NCI-H187 treated with DMSO at 0.1 percent for 48 hours (cell line): ENCODE results near the gene OR8S1.
"Not testable (repeated sequence)": the region's sequence is repeated elsewhere in the genome, so short reads cannot be mapped to it uniquely, and the experiment has no call there.

Source experiments
- DNase-seq: peaks from one replicate; lab custom pipeline; 2025; lab: John Stamatoyannopoulos, UW

The OR8S1 gene, protein sequence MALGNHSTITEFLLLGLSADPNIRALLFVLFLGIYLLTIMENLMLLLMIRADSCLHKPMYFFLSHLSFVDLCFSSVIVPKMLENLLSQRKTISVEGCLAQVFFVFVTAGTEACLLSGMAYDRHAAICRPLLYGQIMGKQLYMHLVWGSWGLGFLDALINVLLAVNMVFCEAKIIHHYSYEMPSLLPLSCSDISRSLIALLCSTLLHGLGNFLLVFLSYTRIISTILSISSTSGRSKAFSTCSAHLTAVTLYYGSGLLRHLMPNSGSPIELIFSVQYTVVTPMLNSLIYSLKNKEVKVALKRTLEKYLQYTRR

DNA sequence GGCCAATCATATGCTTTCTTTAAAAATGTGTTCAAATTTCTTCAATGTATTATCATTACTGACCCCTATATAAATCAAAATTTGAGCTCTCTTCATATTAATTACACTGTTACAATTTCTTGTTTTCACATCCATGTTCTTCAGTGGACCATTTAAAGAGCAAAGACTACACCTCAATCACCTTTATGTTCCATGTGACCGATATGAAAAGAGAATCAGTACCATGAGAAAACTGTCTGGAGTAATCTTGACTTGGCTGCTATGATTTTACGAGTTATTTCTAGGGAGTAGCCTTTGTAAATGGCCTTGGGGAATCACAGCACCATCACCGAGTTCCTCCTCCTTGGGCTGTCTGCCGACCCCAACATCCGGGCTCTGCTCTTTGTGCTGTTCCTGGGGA is at the start of gene OR8S1:
TSS of gene OR8S1 (plus strand) at position 301 of the 400 bp plus-strand sequence. CDS start at position 301, 0 bp downstream.
- no peak for DNase-seq

DNA sequence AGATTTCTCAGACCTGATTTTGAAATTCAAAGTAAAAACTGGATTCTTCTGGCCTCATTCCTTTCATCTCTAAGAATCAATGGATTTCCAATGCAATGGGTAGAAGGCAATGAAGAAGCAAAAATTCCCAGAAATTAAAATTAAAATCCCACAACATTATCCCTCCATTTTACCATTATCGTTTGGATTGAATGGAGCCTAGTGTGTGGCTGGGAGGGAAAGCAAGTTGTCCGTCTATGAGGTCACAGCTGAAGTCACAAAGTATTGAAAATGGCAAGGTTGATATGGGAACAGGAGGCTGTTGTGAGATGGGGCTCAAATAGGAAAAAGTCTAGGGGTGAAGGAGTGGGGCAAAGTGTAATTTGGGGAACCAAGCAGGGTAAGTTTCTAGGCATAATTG is 43.2 kb upstream of the OR8S1 start, which contains the start of gene C12orf54:
TSS of gene C12orf54 (plus strand) at position 301 of the 400 bp plus-strand sequence. CDS start 799 bp downstream, outside the sequence.
- no peak for DNase-seq

DNA sequence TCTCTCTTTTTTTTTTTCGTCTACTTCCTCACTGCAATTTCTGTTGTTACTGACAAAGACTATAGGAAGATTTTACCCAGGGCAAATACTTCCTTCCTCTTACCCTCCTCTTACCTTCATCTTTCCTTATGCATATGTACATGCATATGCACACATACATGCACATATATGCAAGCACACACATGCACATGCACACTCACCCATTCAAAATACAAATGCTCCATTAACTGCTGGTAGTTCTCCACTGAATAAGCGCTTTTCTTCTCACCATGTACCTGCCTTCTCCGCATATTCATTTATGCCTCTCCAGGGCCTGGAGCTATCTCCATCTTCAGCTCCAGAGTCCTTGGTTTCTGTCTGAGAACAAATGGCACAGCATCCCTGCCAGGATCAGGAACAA is 42.5 kb upstream of the OR8S1 start:
- no peak for DNase-seq

DNA sequence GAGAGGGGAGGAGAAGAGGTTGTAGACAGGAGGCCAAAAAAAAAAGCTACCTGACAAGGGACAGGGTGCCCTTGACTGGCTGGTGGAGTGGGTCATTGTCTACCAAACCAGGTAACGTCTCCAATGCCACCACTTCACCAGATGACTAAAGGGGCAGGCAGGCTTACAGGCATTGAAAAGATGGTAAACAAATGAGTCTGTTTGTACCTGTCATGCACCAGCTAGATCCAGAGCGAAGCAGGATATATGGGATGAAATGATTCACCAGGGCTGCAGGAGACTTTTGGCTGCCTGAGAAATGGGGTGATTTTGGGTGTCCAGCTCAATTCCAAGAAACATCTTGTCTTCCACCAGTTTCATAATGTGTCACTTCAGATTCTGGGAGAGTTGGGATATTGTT is 39.2 kb upstream of the OR8S1 start:
- DNase-seq: no peak

DNA sequence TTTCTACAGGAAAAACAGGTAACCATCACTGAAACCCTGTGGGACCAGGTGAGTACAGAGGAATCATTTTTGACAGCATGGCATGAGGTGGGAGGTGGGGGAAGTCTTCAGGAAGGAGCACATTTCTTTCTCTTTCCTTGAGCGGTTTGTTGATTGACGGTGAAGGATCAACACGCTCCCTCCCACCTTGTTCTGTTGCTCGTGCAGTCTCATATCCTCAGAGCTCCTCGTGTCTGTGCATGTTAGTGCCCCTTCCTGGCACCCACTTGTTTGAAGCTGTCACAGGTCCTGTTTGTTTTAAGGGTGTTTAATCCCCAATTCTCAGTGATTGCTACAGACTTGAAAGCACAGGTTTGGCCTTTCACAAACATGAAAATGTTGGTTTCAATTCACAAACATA is 38.8 kb upstream of the OR8S1 start:
- no peak for DNase-seq

DNA sequence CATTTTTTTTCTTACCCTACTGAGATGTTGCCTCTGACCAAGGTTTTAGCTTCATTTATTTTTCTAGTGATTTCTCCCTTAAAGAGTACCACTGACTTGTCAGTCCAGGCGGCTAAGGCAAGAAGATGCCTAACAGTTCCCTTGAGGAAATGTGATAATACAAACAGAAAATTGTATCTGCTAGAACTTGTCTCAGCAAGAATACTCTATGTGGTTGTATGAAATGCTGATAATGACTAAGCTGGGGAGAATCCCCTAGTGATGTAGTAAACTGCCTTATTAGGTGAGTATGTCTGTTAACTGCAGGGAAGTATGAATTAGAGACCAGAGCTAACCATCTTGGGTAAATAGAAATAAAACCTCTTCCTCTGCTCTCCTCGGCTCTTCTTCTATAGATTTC is 36.4 kb upstream of the OR8S1 start:
- no peak for DNase-seq

DNA sequence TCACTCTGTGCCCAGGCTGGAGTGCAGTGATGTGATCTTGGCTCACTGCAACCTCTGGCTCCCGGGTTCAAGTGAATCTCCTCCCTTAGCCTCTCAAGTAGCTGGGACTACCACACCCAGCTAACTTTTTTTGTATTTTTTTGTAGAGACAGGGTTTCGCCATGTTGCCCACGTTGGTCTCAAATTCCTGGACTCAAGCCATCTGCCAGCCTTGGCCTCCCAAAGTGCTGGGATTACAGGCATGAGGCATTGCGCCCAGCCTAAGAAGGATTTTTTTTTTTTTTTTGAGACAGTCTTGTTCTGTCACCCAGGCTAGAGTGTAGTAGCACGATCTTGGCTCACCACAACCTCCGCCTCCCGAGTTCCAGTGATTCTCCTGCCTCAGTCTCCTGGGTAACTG is 36.0 kb upstream of the OR8S1 start:
- DNase-seq: not testable (repeated sequence)

DNA sequence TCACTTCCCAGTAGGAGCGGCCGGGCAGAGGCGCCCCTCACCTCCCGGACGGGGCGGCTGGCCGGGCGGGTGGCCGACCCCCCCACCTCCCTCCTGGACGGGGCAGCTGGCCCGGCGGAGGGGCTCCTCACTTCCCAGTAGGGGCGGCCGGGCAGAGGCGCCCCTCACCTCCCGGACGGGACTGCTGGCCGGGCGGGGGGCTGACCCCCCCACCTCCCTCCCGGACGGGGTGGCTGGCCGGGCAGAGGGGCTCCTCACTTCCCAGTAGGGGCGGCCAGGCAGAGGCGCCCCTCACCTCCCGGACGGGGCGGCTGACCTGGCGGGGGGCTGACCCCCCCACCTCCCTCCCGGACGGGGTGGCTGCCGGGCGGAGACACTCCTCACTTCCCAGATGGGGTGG is 25.2 kb upstream of the OR8S1 start:
- not testable (repeated sequence) for DNase-seq

DNA sequence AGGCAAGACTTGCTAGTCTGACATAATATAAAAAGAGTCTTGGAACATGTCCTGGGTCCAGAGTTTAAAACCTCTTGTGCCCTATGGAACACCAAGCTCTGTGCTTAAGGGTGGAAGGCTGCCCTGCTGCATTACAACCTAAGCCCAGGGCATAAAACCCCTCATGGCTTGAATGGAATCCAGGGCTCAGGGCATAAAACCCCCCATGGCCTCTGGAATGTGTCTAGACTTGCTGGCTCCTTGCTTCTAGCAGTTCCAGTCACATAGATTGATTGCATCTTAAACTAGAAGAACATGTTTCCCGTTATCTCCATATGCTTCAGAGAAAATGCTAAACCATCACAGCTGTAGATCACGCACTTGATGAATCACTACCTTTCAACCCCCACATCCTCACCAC is 18.6 kb upstream of the OR8S1 start:
- DNase-seq: not testable (repeated sequence)

DNA sequence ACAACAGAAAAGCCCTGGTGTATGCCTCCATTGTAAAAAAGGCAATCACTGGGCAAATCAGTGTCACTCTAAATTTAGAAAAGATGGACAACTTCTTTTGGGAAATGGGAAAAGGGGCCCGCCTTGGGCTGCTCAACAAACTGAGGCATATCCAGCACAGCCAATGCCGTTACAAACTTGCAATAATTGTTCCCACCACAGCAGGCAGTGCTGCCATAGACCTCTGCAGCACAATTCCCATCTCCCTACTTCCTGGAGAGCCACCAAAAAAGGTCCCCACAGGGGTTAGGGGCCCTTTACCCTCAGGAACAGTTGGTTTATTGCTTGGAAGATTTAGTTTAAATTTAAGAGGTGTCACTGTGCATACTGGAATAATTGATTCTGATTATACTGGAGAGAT is 16.4 kb upstream of the OR8S1 start:
- no peak for DNase-seq

DNA sequence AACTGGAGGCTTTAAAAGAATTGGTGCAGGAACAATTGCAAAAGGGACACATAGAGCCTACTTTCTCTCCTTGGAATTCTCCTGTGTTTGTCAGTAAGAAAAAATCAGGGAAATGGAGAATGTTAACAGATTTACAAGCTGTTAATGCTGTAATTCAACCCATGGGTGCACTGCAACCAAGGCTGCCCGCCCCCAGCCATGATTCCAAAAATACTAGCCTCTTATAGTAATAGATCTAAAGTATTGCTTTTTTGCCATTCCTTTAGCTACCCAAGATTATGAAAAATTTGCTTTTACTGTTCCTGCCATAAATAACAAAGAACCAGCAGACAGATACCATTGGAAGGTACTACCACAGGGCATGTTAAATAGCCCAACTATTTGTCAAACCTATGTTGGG is 15.3 kb upstream of the OR8S1 start:
- no peak for DNase-seq

DNA sequence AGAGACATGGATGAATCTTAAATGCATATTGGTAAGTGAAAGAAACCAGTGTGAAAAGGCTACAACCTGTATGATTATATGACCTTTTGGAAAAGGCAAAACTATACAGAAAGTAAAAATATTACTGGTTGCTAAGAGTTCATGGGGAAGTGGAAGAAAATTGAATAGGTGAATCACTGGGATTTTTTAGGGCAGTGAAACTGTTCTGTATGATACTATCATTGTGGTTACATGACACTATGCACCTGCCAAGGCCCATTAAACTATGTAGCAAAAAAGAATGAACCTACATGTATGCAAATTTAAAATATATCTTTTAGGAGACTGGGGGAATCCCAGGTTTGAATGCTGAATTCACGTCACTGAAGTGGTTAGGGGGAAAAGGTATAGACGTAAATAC is 12.6 kb upstream of the OR8S1 start:
- no peak for DNase-seq

DNA sequence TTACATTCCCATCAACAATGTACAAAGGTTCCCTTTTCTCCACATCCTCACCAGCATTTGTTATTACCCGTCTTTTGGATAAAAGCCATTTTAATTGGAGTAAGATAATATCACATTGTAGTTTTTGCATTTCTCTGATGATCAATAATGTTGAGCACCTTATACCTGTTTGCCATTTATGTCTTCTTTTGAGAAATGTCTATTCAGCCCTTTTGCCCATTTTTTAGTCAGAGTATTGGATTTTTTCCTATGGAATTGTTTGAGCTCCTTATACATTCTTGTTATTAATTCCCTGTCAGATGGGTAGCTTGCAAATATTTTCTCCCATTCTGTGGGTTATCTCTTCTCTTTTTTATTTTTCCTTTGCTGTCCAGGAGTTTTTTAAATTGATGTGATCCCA is 10.7 kb upstream of the OR8S1 start:
- DNase-seq: no peak

DNA sequence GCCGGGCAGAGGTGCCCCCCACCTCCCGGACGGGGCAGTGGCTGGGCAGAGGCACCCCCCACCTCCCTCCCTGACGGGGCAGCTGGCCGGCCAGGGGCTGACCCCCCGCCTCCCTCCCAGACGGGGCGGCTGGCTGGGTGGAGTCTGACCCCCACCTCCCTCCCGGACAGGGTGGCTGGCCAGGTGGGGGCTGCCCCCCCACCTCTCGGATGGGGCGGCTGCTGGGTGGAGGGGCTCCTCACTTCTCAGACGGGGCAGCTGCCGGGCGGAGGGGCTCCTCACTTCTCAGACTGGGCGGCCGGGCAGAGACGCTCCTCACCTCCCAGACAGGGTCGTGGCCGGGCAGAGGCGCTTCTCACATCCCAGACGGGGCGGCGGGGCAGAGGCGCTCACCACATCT is 5.1 kb upstream of the OR8S1 start:
- not testable (repeated sequence) for DNase-seq

DNA sequence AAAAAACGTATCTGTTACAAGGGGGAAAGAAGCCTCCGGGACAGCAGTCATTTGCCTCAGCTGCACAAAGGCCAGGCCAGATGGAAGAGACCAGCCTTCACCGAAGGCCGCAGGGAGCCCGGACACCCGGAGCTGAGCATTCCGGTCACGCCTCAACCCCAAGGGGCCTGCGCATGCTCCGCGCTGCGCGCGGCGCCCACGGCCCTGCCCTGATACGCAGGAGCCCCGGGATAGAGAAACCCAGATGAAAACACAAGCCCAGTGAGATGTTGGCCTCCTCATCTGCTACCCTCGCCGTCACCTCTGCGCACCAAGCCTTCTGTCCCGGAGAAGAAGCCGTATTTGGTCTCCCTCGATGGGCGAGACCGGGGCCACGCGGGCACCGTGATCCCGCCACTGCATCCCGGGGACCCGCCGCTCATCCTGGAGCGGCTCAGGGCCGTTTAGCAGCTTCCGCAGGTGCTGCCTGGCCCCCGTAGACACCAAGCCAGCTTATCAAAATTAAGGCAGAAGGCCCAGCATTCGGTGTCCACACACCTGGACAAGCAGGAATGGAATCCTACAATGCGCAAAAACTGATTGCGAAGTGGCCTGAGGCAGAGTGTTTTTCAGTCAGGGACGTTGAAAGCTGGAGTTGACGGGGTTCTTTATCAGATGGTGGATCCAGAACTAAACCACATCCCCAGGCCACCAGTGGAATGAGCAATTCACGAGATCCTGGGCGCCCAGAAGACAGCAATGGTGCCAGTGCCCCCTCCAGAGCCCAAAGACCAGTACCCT is 2.6 kb downstream of the OR8S1 start:
- no peak for DNase-seq

DNA sequence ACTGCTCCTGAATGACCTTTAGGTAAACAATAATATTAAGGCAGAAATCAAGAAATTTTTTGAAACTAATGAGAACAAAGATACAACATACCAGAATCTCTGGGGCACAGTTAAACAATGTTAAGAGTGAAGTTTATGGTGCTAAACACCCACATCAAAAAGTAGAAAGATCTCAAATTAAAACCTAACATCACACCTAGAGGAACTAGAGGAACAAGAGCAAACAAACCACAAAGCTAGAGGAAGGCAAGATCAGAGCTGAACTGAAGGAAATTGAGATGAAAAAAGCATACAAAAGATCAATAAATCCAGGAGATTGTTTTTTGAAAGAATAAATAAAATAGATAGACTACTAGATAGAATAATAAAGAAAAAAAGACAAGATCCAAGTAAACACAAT is 7.2 kb downstream of the OR8S1 start:
- no peak for DNase-seq

DNA sequence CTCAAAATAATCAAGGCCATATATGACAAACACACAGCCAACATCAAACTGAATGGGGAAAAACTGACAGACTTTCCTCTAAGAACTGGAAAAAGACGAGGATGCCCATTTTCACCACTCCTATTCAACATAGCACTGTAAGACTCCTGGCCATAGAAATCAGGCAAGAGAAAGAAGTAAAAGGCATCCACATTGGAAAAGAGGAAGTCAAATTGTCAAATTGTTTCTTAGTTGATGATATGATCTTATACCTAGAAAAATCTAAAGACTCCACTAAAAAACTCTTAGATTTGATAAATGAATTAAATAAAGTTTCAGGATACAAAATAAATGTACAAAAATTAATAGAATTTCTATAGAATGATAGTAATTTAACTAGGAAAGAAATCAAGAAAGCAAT is 11.2 kb downstream of the OR8S1 start:
- no peak for DNase-seq

DNA sequence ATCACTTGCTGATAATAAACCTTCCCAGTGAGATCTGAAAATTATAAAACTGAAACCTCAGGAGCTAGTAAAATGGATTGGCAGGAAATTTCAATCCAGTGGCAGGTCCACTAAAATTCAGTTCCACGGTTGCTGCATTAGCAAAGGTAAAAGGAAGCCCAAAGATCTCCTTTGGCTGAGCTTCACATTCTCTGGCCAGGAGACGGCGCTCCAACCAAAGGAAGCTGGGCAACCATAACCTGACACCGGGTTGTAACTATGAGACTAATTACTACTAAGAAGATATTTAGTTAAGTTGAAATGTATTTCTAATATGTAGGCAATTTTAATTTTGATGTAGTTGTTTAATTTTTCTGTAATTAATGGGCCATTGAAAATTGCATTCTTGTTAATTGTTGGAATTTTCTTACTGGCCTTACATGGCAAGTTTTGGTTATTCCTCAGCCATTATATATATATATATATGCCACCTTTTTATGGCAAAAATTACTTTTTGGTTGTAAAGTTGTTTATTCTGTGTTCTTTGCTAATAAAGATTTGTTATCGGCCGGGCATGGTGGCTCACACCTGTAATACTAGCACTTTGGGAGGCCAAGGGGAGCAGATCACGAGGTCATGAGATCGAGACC is 17.0 kb downstream of the OR8S1 start:
- peak; percentile 26 for DNase-seq

DNA sequence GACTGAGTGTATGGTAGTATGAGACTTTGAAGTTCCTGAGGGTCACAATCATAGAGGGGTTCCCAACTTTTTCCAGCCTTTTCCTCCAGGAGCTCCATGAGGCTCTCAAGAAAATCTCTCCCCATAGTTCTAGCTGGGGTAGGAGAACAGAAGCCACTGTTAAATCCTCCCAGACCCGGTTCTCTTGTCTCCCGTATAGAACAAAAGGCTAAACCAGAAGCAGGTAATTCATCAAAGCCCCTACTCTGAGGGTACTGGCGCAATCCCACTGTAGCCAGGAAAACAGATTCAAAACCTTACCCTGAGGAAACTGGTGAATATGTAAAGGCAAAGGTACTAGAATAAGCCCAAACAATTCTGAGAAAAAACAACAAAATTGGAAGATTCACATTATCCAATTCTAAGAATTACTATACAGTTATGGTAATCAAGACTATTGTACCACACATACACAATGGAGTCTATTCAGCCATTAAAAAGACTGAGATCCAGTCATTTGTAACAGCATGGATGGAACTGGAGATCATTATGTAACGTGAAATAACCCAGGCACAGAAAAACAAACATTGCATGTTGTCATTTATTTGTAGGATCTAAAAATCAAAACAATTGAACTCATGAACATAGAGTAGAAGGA is 20.5 kb downstream of the OR8S1 start:
- no peak for DNase-seq

DNA sequence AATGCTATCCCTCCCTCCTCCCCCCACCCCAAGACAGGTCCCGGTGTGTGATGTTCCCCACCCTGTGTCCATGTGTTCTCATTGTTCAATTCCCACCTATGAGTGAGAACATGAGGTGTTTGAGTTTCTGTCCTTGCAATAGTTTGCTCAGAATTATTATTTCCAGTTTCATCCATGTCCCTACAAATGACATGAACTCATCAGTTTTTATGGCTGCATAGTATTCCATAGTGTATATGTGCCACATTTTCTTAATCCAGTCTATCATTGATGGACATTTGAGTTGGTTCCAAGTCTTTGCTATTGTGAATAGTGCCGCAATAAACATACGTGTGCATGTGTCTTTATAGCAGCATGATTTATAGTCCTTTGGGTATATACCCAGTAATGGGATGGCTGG is 21.6 kb downstream of the OR8S1 start:
- not testable (repeated sequence) for DNase-seq

DNA sequence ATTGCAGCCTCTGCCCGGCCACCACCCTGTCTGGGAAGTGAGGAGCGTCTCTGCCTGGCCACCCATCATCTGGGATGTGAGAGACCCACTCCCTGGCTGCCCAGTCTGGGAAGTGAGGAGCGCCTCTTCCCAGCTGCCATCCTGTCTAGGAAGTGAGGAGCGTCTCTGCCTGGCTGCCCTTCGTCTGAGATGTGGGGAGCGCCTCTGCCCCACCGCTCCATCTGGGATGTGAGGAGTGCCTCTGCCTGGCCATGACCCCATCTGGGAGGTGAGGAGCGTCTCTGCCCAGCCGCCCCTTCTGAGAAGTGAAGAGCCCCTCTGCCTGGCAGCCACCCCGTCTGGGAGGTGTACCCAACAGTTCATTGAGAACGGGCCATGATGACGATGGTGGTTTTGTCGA is 26.2 kb downstream of the OR8S1 start:
- DNase-seq: not testable (repeated sequence)

DNA sequence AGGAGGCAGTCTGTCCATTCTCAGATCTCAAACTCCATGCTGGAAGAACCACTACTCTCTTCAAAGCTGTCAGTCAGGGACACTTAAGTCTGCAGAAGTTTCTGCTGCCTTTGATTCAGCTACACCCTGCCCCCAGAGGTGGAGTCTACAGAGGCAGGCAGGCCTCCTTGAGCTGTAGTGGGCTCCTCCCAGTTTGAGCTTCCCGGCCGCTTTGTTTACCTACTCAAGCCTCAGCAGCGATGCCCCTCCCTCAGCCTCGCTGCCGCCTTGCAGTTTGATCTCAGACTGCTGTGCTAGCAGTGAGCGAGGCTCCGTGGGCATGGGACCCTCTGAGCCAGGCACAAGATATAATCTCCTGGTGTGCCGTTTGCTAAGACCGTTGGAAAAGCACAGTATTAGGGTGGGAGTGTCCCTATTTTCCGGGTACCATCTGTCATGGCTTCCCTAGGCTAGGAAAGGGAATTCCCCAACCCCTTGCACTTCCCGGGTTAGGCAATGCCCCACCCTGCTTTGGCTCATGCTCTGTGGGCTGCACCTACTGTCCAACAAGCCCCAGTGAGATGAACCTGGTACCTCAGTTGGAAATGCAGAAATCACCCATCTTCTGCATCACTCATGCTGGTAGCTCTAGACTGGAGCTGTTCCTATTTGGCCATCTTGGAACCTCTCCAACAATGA is 28.4 kb downstream of the OR8S1 start:
- peak; percentile 37 for DNase-seq
